Memory B cell (primary cell): ENCODE results near the gene RUNX3.
A peak's percentile ranks its signal among the peaks of the same experiment; 100 is the strongest.

ENCODE experiments used
- ATAC-seq: fragments of 150-1000 bp; cut with Tn5 transposase; 2 replicates; pipeline ENCODE4 v1.10.0; 2021; ENCODE audit warnings: low read depth, mild to moderate bottlenecking, moderate library complexity
- DNase-seq, 2 donors: peaks; one replicate each; pipeline ENCODE4 v3.0.0; 2022; ENCODE audit warnings: low spot score in 2 of 2
- H3K27ac Mint-ChIP-seq: one replicate; pipeline ENCODE4 v1.8.0; 2022; ENCODE audit warnings: mild to moderate bottlenecking, moderate library complexity, mixed read lengths
- H3K27me3 Mint-ChIP-seq: one replicate; pipeline ENCODE4 v1.8.0; 2022; ENCODE audit warnings: mixed read lengths
- H3K36me3 Mint-ChIP-seq: one replicate; pipeline ENCODE4 v1.8.0; 2022; ENCODE audit warnings: mild to moderate bottlenecking, mixed read lengths
- H3K4me1 Mint-ChIP-seq: one replicate; pipeline ENCODE4 v1.8.0; 2022; ENCODE audit warnings: mixed read lengths
- H3K4me3 Mint-ChIP-seq: one replicate; pipeline ENCODE4 v1.8.0; 2022; ENCODE audit warnings: mild to moderate bottlenecking, moderate library complexity, mixed read lengths
- H3K9me3 Mint-ChIP-seq: one replicate; pipeline ENCODE4 v1.8.0; 2022; ENCODE audit warnings: mixed read lengths

RUNX3 gene

DNA sequence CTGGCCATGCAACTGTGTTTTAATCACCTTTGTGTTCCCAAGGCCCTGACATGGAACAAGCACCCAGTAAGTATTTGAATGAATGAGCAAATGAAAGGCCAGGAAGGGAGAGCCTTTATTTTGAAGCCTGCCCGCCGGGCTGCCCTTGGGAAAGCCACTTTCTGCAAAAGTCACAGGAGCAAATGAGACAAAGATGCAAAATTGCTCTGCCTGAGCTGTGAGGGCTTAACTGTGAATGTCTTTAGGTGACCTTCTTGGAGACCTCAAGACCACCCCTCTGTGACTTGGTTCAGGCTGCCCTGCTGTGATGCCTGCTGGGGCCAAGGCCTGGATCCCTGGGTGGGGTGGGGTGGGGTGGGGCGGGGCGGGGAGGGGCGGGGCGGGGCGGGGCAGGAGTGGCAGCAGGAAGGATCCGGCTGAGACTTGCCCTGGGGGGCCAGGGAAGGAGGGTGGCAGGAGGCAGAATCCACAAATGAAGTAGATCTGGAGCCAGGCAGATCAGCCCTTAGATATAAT lies 54.0 kb downstream of the RUNX3 start:
- H3K4me1 Mint-ChIP-seq: peaks cover 4% of the 10 kb centered on the region
- H3K27ac Mint-ChIP-seq: no peak overlapping the region
- DNase-seq (no peak), ATAC-seq (no peak)
- H3K27me3 Mint-ChIP-seq: peaks cover 16% of the 10 kb centered on the region
- H3K9me3 Mint-ChIP-seq: peaks cover 2% of the 10 kb centered on the region
- H3K4me3 Mint-ChIP-seq: no peak overlapping the region
- no peaks in the 10 kb centered on the region for H3K36me3 Mint-ChIP-seq

DNA sequence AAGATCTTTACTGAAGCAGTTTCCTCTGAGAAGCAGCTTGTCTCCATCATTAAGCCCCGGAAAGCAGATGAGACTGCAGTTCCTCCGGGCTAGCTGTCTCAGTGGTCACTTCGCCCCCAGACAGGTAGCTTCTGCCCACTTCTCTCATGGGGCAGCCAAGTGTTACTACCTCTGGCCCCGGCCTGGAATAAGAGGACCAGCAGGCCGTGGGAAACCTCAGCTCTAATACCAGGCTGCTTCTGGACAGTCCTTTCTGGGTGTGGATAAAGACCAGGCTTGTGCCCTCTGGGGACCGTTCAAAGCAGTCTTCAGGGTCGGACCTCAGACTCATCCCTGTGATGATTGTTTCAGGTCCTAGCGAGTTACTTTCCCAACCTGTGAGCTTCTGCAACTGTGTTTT lies 54.8 kb downstream of the RUNX3 start:
- H3K4me3 Mint-ChIP-seq: no peak overlapping the region
- no peaks in the 10 kb centered on the region for H3K36me3 Mint-ChIP-seq
- H3K4me1 Mint-ChIP-seq: peaks cover 4% of the 10 kb centered on the region
- ATAC-seq (no peak), DNase-seq (no peak)
- peaks cover under 1% of the 10 kb centered on the region for H3K9me3 Mint-ChIP-seq
- H3K27ac Mint-ChIP-seq: no peak overlapping the region
- H3K27me3 Mint-ChIP-seq: peaks cover 16% of the 10 kb centered on the region

DNA sequence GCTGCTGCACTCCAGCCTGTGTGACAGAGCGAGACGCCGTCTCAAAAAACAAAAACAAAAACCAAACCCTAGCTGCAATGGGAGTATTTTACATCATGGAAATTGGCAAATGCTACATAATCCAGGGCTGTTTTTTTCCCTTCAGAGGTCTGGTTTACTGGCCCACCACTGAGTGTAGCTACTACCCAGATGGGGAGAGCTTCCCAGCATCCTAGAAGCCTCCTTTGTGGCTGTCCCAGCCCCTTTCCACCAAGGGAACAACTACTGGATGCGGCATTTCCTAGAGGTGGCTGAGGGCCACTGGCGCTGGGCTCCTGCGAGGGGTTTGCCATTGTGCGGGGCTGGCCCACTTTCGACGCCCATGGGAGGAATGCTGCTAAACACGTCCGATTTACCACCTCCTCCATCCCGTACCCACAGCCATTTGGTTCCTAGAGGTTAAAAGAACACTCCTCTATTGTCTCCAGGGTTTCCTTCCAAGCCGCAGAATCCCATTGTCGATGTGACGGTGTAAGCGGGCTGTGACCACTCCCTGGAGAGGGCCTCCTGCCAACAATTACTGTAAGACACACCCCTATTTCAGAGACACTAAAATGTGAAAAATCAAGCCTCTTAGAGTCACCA lies 55.4 kb downstream of the RUNX3 start:
- H3K27ac Mint-ChIP-seq: no peak overlapping the region
- no peaks in the 10 kb centered on the region for H3K36me3 Mint-ChIP-seq
- H3K4me3 Mint-ChIP-seq: no peak overlapping the region
- peaks cover 13% of the 10 kb centered on the region for H3K27me3 Mint-ChIP-seq
- H3K9me3 Mint-ChIP-seq: no peaks in the 10 kb centered on the region
- no peak for DNase-seq
- ATAC-seq: no peak
- peaks cover 4% of the 10 kb centered on the region for H3K4me1 Mint-ChIP-seq

DNA sequence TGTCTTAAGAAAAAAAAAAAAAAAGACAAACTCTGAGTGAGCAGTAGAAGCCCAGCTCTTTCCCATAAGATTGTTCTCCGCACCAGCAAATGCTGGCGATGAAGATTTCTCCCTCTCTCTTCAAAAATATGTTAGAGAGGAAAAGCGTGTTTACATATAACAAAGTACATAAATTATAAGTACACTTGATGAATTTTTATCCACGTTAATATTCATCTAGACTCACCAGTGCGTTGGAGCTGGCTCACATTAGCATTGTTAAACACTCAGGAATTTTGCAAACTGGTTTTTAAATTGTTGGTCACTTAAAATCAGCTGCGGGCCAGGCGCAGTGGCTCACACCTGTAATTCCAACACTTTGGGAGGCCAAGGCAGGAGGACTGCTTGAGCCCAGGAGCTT lies 56.0 kb downstream of the RUNX3 start:
- ATAC-seq (no peak), DNase-seq (no peak)
- Mint-ChIP-seq H3K36me3 (no peaks in the 10 kb centered on the region), H3K27ac (no peak overlapping the region), H3K9me3 (no peaks in the 10 kb centered on the region), H3K4me3 (no peak overlapping the region), H3K4me1 (peaks cover 4% of the 10 kb centered on the region), H3K27me3 (peaks cover 13% of the 10 kb centered on the region)

DNA sequence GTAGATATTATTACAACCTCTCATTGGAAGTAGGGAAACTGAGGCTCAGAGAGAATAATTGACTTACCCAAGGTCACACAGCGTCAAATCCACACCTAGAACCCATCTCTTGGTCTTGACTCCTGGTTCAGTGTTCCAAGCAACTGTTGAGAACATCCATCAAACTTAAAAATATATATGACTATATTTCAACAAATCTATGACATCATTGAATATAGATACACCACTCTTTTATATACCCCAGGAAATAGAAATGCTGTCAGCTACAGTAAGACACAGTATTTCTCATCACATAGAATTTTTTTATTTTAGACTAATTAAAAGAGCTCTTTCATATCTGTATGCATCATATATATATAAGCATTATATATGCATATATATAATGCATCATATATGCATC lies 56.9 kb downstream of the RUNX3 start:
- no peak overlapping the region for H3K4me3 Mint-ChIP-seq
- no peak for DNase-seq
- no peak overlapping the region for H3K27ac Mint-ChIP-seq
- peaks cover 4% of the 10 kb centered on the region for H3K4me1 Mint-ChIP-seq
- no peak for ATAC-seq
- no peaks in the 10 kb centered on the region for H3K9me3 Mint-ChIP-seq
- no peaks in the 10 kb centered on the region for H3K36me3 Mint-ChIP-seq
- H3K27me3 Mint-ChIP-seq: peaks cover 11% of the 10 kb centered on the region

DNA sequence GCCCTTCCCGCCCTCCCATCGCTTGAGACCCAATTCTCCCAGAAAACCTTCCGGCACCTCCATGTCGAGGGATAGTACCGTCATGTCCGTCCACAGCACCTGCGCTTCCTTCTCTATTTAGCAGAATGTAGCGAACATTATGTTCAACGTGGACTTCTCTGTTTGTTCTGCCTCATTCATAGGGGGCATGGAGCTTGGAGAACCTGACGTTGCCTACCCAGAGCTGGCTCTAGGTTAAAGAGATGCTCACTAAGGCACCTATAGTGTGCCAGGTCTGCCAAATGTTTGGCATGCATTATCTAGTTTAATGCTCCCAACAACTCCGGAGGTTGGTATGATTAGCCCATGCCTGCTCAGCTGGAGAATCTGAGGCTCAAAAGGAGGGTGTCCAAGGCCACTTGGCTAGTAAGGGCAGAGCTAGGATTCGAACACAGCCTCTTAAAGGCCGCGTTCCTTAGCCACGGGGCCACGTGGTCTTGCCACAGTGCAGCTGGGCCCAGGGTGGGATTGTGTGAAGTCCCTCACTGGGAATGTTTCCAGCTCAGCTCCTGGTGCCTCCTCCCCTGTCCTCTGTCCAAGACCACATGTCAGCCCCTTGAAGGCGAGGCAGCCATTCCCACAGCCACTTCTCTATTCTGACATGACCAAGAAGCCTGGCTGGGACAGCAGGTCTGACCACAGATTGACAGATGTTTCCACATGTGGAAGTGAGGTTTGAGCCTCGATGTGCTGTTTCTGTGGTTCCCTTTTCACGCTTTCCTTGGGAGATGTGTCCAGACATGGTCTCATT lies 57.8 kb downstream of the RUNX3 start:
- H3K4me1 Mint-ChIP-seq: peaks cover 8% of the 10 kb centered on the region
- H3K4me3 Mint-ChIP-seq: no peak overlapping the region
- H3K27ac Mint-ChIP-seq: no peak overlapping the region
- DNase-seq (no peak), ATAC-seq (no peak)
- no peaks in the 10 kb centered on the region for H3K9me3 Mint-ChIP-seq
- H3K36me3 Mint-ChIP-seq: no peaks in the 10 kb centered on the region
- H3K27me3 Mint-ChIP-seq: peaks cover 17% of the 10 kb centered on the region

DNA sequence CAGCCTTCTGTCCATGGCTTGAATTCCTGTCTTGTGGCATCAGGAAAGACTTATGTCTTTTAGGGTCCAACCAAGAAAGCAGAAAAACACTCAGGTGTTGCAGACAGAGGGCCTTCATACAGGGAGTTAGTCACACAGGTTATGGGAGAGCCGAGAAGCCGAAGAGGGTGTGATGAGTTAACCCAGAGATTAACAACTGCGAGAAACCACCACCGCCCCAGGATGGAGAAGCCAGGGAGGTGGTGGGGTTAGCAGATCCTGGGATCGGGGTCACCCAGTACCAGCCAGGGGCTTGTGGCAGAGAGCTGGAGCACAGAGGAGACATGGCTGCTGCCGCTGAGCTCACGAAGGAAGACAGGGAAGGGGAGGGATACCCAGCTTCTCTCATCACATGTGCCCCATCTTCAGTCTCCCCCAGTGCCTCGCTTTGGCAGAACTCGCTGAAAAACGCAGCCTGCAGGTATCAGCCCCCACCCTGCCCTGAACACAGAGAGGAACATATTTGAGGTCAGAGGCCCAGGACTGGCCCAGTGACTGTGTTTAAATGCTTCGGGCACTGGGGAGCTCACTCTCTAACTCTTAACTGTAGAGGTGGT lies 58.7 kb downstream of the RUNX3 start:
- H3K27ac Mint-ChIP-seq: no peak overlapping the region
- ATAC-seq: no peak
- peaks cover 12% of the 10 kb centered on the region for H3K4me1 Mint-ChIP-seq
- H3K36me3 Mint-ChIP-seq: no peaks in the 10 kb centered on the region
- no peak overlapping the region for H3K4me3 Mint-ChIP-seq
- no peaks in the 10 kb centered on the region for H3K9me3 Mint-ChIP-seq
- no peak for DNase-seq
- peaks cover 23% of the 10 kb centered on the region for H3K27me3 Mint-ChIP-seq

DNA sequence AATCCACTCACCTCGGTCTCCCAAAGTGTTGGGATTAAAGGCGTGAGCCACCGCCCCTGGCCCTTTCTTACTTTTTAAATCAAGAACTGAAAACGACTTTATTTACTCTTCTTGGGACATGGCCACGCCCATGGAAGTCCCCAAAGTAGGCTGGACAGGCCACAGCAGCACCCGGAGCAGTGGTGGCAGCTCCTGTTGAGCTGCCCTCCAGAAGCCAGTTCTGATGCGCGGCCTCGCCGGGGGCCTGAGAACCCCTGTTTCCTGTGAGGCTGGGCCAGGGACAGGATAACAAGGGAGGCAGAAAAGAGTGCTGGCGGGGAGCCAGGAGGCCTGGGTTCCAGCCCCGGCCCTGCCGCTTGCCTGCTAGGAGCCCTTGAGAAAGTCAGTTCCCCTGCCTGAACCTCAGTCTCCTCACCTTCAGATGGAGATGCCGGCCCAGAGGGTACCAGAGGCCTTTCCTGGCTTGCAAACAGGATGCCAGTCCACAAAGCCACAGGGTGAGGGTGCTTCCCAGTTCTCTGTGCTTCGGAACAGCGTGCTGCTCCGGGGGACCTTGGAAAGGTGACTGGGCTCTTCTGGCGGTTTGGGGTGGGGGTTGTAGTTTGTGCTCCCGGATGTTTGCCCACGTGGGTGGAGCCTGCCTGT lies 59.4 kb downstream of the RUNX3 start:
- H3K4me3 Mint-ChIP-seq: no peak overlapping the region
- no peaks in the 10 kb centered on the region for H3K9me3 Mint-ChIP-seq
- H3K36me3 Mint-ChIP-seq: no peaks in the 10 kb centered on the region
- ATAC-seq (no peak), DNase-seq (no peak)
- peaks cover 24% of the 10 kb centered on the region for H3K27me3 Mint-ChIP-seq
- H3K27ac Mint-ChIP-seq: no peak overlapping the region
- peaks cover 15% of the 10 kb centered on the region for H3K4me1 Mint-ChIP-seq

DNA sequence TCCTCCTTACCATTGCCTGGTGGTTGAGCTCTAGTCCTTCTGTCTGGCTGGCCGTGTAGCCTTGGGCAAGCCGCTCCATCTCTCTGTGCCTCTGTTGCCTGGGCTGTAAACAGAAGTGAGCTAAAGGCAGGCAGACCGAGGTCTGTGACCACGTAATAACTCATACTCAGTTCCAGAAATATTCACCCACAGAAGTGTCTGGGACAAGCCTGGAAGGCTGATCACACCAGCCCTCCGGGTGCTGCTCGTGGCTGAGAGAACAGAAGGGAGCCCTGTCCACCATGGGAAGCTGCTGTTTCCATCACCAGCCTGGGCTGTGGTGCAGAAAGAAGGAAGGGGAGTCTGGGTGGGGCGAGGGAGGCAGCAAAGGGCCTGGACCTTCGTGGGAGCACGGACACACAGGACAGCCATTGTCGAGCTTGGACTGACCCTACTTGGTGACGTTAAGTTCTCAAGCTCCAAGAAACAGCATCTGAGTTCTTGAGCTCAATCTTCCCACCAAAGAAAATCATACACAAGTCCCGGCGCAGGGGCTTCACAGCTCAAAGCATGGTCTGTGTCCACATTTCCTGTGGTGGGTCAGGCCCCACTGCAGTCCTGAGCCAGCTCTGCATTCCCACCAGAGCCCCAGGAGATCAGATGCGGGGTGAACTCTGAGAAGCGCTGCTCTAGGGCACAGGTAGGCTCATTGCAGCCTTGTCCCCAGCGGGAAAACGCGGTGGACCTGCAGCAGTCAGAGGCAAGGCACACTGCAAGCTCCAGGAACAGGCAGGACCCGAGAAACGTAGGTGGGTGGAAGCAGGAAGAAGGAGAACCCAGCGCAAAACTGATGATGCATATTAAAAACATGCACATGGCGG lies 61.8 kb downstream of the RUNX3 start:
- DNase-seq: no peak
- Mint-ChIP-seq H3K27ac (no peak overlapping the region), H3K4me3 (no peak overlapping the region), H3K4me1 (peaks cover 22% of the 10 kb centered on the region), H3K27me3 (peaks cover 28% of the 10 kb centered on the region), H3K9me3 (no peaks in the 10 kb centered on the region), H3K36me3 (no peaks in the 10 kb centered on the region)
- no peak for ATAC-seq

DNA sequence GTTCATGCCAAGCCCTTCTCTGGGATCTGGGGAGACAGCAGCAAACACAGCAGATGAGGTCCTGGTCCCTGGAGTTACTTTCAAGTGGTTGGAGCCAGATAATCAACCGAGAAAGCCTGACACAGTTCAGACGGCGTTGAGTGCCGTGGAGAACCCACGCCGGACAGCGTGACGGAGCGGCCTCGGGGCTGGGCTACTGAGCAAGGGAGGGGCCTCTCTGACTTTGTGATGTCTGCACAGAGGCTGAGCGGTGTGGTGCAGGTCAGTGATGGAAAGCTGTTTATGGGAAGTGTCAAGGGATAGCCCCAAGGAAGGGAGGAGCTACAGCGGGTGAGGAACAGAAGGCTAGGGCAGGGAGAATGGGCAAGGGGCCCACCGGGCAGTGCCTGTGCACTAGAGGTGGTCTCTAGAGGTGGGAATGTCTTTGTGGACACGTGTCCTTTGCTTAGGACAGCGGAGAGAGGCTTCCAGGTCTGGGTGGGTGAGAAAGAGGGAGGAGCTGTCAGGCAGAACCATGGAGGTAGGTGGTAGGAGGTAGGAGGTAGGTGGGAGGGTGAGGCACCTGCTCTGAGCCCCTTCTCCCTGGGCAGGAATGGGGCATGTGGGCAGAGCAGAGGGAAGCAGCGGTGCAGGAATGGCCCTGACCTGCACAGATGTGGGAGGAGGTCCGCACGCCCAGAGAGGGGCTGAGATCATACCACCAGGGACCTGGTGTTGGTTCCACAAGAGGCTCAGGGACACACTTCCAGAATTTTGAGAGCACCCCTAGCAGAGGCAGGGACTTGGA lies 62.8 kb downstream of the RUNX3 start:
- ATAC-seq: no peak
- DNase-seq: no peak
- no peaks in the 10 kb centered on the region for H3K36me3 Mint-ChIP-seq
- H3K4me3 Mint-ChIP-seq: no peak overlapping the region
- no peak overlapping the region for H3K27ac Mint-ChIP-seq
- no peaks in the 10 kb centered on the region for H3K9me3 Mint-ChIP-seq
- peaks cover 23% of the 10 kb centered on the region for H3K27me3 Mint-ChIP-seq
- peaks cover 18% of the 10 kb centered on the region for H3K4me1 Mint-ChIP-seq

DNA sequence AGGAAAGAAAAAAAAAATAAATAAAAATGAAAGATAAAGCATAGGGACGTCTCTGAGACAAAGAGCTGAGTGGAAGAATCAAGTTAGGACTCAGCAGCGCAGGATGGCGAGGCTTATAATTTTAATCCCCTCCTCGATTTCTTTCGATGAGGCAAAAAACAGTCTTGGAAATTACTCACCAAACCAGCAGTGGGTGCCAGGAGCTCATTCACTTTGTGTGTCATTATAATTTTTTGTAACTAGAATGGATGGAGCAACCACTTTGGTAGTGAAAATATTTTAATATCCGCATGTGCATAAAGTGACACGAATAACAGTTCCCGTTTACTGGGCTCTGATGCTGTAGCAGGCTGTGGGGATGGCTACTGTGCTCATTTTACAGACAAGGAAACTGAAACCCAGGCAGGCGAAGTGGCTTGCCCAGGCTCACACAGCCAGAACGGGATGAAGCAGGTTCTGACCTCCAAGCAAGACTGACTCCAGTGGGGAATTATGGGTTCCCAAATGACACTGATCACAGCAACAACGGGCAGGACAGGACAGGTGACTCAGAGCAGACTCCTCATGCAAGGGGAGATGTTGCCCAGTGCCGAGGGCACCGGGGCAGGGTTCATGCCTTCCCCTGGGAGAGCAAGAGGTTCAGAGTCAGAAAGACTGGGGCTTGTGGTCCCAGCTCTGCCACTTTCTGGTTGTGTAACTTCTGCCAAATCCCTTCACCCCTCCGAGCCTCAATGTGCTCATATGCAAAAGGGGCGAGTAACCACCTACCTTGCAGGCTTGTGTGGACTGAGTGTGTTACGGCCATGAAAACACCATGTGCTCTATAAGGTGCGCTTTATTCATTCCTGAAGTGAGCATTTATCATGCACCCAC lies 63.6 kb downstream of the RUNX3 start:
- Mint-ChIP-seq H3K27ac (no peak overlapping the region), H3K9me3 (no peaks in the 10 kb centered on the region), H3K27me3 (peaks cover 22% of the 10 kb centered on the region), H3K4me3 (peak overlapping the region; percentile 80), H3K4me1 (peaks cover 18% of the 10 kb centered on the region), H3K36me3 (no peaks in the 10 kb centered on the region)
- DNase-seq (no peak), ATAC-seq (peak; percentile 57)

DNA sequence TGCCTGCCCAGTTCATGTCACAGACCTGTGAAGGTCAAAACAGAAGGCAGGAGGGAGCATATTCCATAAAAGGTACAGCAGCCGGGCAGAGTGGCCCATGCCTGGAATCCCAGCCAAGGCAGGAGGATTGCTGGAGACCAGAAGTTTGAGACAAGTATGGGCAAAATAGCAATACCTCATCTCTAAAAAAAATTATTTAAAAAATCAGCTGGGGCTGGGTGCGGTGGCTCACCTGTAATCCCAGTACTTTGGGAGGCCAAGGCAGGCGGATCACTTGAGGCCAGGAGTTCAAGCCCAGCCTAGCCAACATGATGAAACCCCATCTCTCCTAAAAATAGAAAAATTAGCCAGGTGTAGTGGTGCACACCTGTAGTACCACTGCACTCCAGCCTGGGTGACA lies 64.5 kb downstream of the RUNX3 start:
- DNase-seq: no peak
- no peak overlapping the region for H3K27ac Mint-ChIP-seq
- H3K4me3 Mint-ChIP-seq: no peak overlapping the region
- peaks cover 18% of the 10 kb centered on the region for H3K4me1 Mint-ChIP-seq
- no peaks in the 10 kb centered on the region for H3K9me3 Mint-ChIP-seq
- H3K27me3 Mint-ChIP-seq: peaks cover 22% of the 10 kb centered on the region
- no peaks in the 10 kb centered on the region for H3K36me3 Mint-ChIP-seq
- no peak for ATAC-seq
